CD14-positive monocyte (primary cell): ENCODE data around the gene NOC2L. TPM values are rescaled to one million over a fixed set of nuclear protein-coding genes. Genes with fewer than 3 reads are reported as not detected.

Experiments used
- DNase-seq, 3 donors: peaks; one replicate each; pipeline ENCODE4 v3.0.0-alpha.2; 2011 to 2022
- H2AFZ ChIP-seq: 2 replicates; pipeline ENCODE4 v1.6.0; 2012; ENCODE audit warnings: mild to moderate bottlenecking, low read depth, low read length, inconsistent platforms; ENCODE audit not compliant: insufficient read depth, poor library complexity, severe bottlenecking
- H3K27ac ChIP-seq, 2 donors: 1 replicate in 1 of 2; 2 replicates in 1 of 2; pipeline ENCODE4 v1.5.1; 2012 to 2013; ENCODE audit warnings: low read length in 2 of 2, control low read depth in 1 of 2, inconsistent platforms in 1 of 2, low read depth in 1 of 2, mild to moderate bottlenecking in 1 of 2
- H3K27me3 ChIP-seq, 2 donors: one replicate each; pipeline versions ENCODE4 v1.6.0 to v1.6.1; 2011 to 2013; ENCODE audit warnings: low read length in 2 of 2; ENCODE audit not compliant: control insufficient read depth in 2 of 2, insufficient read depth in 2 of 2
- H3K36me3 ChIP-seq, 2 donors: replicated peaks in 1 of 2; 1 replicate in 1 of 2; 2 replicates in 1 of 2; pipeline versions ENCODE4 v1.5.1 to v1.6.1; 2012 to 2013; ENCODE audit warnings: low read length in 2 of 2, control low read depth in 1 of 2, inconsistent platforms in 1 of 2, mild to moderate bottlenecking in 1 of 2; ENCODE audit not compliant: insufficient read depth in 2 of 2, control insufficient read depth in 1 of 2
- H3K4me1 ChIP-seq, 2 donors: 1 replicate in 1 of 2; 2 replicates in 1 of 2; pipeline versions ENCODE4 v1.5.1 to v1.6.1; 2012 to 2013; ENCODE audit warnings: low read length in 2 of 2, control low read depth in 1 of 2, inconsistent platforms in 1 of 2, mild to moderate bottlenecking in 1 of 2, moderate library complexity in 1 of 2; ENCODE audit not compliant: insufficient read depth in 2 of 2, control insufficient read depth in 1 of 2
- H3K4me2 ChIP-seq: replicated peaks from 2 replicates; pipeline ENCODE3; 2012; ENCODE audit warnings: low read length, moderate library complexity, mild to moderate bottlenecking; ENCODE audit not compliant: poor library complexity, severe bottlenecking; ENCODE audit errors: extremely low read depth
- H3K4me3 ChIP-seq, 3 experiments: fragments of 200-600 bp in 1 of 3; sonication (generic) in 1 of 3; replicated peaks in 1 of 3; 1 replicate in 2 of 3; 2 replicates in 1 of 3; pipeline ENCODE4 v1.5.1; 2011 to 2013; ENCODE audit warnings: low read length in 3 of 3, mild to moderate bottlenecking in 3 of 3, control low read depth in 2 of 3, low read depth in 2 of 3, inconsistent platforms in 1 of 3, moderate library complexity in 1 of 3
- H3K79me2 ChIP-seq: 2 replicates; pipeline ENCODE4 v1.6.0; 2012; ENCODE audit warnings: mild to moderate bottlenecking, control low read depth, inconsistent platforms, low read length, moderate library complexity; ENCODE audit not compliant: insufficient read depth
- H3K9ac ChIP-seq: 2 replicates; pipeline ENCODE4 v1.6.0; 2017; ENCODE audit warnings: low read length, mild to moderate bottlenecking; ENCODE audit not compliant: insufficient read depth, poor library complexity, severe bottlenecking
- H3K9me3 ChIP-seq, 2 donors: replicated peaks in 1 of 2; 1 replicate in 1 of 2; 2 replicates in 1 of 2; pipeline versions ENCODE4 v1.5.1 to v1.6.1; 2012 to 2013; ENCODE audit warnings: low read length in 2 of 2, control low read depth in 1 of 2; ENCODE audit not compliant: control insufficient read depth in 1 of 2, insufficient read depth in 1 of 2
- H4K20me1 ChIP-seq: 2 replicates; pipeline ENCODE4 v1.6.0; 2012; ENCODE audit warnings: mild to moderate bottlenecking, low read length, control low read depth, moderate library complexity; ENCODE audit not compliant: insufficient read depth
- H3K27ac Mint-ChIP-seq, 7 donors: one replicate each; pipeline ENCODE4 v1.8.0; 2020; ENCODE audit warnings: mild to moderate bottlenecking in 7 of 7, mixed read lengths in 7 of 7, moderate library complexity in 6 of 7, inconsistent platforms in 2 of 7
- H3K27me3 Mint-ChIP-seq, 3 donors: one replicate each; pipeline ENCODE4 v1.8.0; 2021 to 2022; ENCODE audit warnings: low read depth in 3 of 3, mild to moderate bottlenecking in 3 of 3, mixed read lengths in 3 of 3, moderate library complexity in 3 of 3, inconsistent platforms in 1 of 3
- H3K36me3 Mint-ChIP-seq, 2 donors: one replicate each; pipeline ENCODE4 v1.8.0; 2020; ENCODE audit warnings: mixed read lengths in 2 of 2, inconsistent platforms in 1 of 2, mild to moderate bottlenecking in 1 of 2
- H3K4me1 Mint-ChIP-seq: one replicate; pipeline ENCODE4 v1.8.0; 2020; ENCODE audit warnings: mild to moderate bottlenecking, mixed read lengths
- H3K4me3 Mint-ChIP-seq, 2 donors: one replicate each; pipeline ENCODE4 v1.8.0; 2020; ENCODE audit warnings: mild to moderate bottlenecking in 2 of 2, mixed read lengths in 2 of 2, moderate library complexity in 1 of 2
- H3K9me3 Mint-ChIP-seq, 7 donors: one replicate each; pipeline ENCODE4 v1.8.0; 2020 to 2022; ENCODE audit warnings: mixed read lengths in 7 of 7, mild to moderate bottlenecking in 6 of 7, moderate library complexity in 6 of 7, inconsistent platforms in 2 of 7
- CTCF ChIP-seq: fragments of 200-600 bp; IDR thresholded peaks from one replicate; pipeline ENCODE4 v1.8.0; 2022; ENCODE audit warnings: antibody characterized with exemption, mild to moderate bottlenecking
- WGBS: methylation state at CpG from one replicate; pipeline ENCODE4 v1.1.5; 2013; ENCODE audit warnings: missing lambda C conversion rate; ENCODE audit not compliant: insufficient coverage; 5-methylcytosine and 5-hydroxymethylcytosine counted together
- intact Hi-C, 2 donors: fragments of 100-400 bp; cut with micrococcal nuclease; formaldehyde crosslinking; loops; one replicate each; pipeline versions ENCODE4 v1.15.0 to v1.15.1; 2023
- polyA plus RNA-seq, 3 donors: library from polyadenylated mRNA; depleted of rRNA in 1 of 3; unstranded in 2 of 3; stranded (reverse) in 1 of 3; fragments of 300-500 nt in 2 of 3; fragments of >200 nt in 1 of 3; fragmentation: Illumina TruSeq in 2 of 3; gene quantifications; 1 replicate in 2 of 3; 2 replicates in 1 of 3; pipeline ENCODE4 v1.2.3, GENCODE V29; 2012 to 2021

NOC2L gene
- polyA plus RNA-seq, 3 donors: 34.5 to 47.9 (median 35.8) TPM

- Histone ChIP-seq H3K27me3 (peaks cover 0 to 20% of the 10 kb centered on the region in 2 donors), H3K36me3 (no peaks in the 10 kb centered on the region), H3K79me2 (no peaks in the 10 kb centered on the region), H3K4me3 (no peak overlapping the region), H3K27ac (no peak overlapping the region), H3K9me3 (no peaks in the 10 kb centered on the region), H3K4me1 (no peaks in the 10 kb centered on the region), H3K4me2 (no peak overlapping the region), H4K20me1 (no peaks in the 10 kb centered on the region), H3K9ac (no peak overlapping the region), H2AFZ (no peak overlapping the region)
- intact Hi-C loops: loop anchor here in 1 of 2 donors (10.0 kb wide), 1 partner anchor 80 kb away; no protein-coding TSS in a partner anchor
- Mint-ChIP-seq H3K27me3 (peaks cover 46 to 70% (median 55%) of the 10 kb centered on the region in 3 donors), H3K27ac (peak overlapping the region in 1 of 7 donors; percentile 62), H3K9me3 (peaks cover 0 to 9% (median 6%) of the 10 kb centered on the region in 7 donors), H3K4me1 (no peaks in the 10 kb centered on the region), H3K36me3 (no peaks in the 10 kb centered on the region), H3K4me3 (peak overlapping the region in 1 of 2 donors; percentile 26)
- no peak for TF ChIP-seq CTCF
- WGBS: 96% methylated on average over 4 of the region's 13 CpGs
- no peak for DNase-seq
Measured at GRCh38 chr1:985126-985525, 26.1 kb upstream of the NOC2L start.

GRCh38 chr1:984476-984814 lies 25.4 kb upstream of the NOC2L start:
- Histone ChIP-seq H3K9me3 (no peaks in the 10 kb centered on the region), H4K20me1 (no peaks in the 10 kb centered on the region), H2AFZ (no peak overlapping the region), H3K4me3 (no peak overlapping the region), H3K27ac (no peak overlapping the region), H3K79me2 (no peaks in the 10 kb centered on the region), H3K27me3 (peaks cover 0 to 18% of the 10 kb centered on the region in 2 donors), H3K9ac (no peak overlapping the region), H3K4me2 (no peak overlapping the region), H3K4me1 (no peaks in the 10 kb centered on the region), H3K36me3 (no peaks in the 10 kb centered on the region)
- Mint-ChIP-seq H3K36me3 (no peaks in the 10 kb centered on the region), H3K27me3 (peaks cover 40 to 63% (median 48%) of the 10 kb centered on the region in 3 donors), H3K27ac (no peak overlapping the region), H3K4me3 (no peak overlapping the region), H3K9me3 (peaks cover 0 to 9% (median 5%) of the 10 kb centered on the region in 7 donors), H3K4me1 (no peaks in the 10 kb centered on the region)
- peak; percentile 68 for TF ChIP-seq CTCF
- intact Hi-C loops: loop anchor here (5.0 to 10.0 kb wide), 2 partner anchors 78 to 80 kb away; no protein-coding TSS in a partner anchor
- DNase-seq: no peak
- whole genome bisulfite sequencing: 0% methylated on average over 2 of the region's 12 CpGs
